Occipital lobe (tissue), 2 donors: ENCODE results near the gene SLC22A1. TPM values are rescaled to one million over a fixed set of nuclear protein-coding genes. Genes with fewer than 3 reads are reported as not detected.
"Not testable (repeated sequence)": the region's sequence is repeated elsewhere in the genome, so short reads cannot be mapped to it uniquely, and the experiment has no call there.

ENCODE experiments used
- DNase-seq: peaks from one replicate; lab custom pipeline; 2025; lab: John Stamatoyannopoulos, UW
- total RNA-seq: library from RNA; depleted of rRNA; stranded (reverse); fragments of >200 nt; gene quantifications from one replicate; pipeline ENCODE4 v1.2.3, GENCODE V29; 2014

Gene SLC22A1
- total RNA-seq, 1 donor from 2014 or later, result 1.9 TPM

DNA sequence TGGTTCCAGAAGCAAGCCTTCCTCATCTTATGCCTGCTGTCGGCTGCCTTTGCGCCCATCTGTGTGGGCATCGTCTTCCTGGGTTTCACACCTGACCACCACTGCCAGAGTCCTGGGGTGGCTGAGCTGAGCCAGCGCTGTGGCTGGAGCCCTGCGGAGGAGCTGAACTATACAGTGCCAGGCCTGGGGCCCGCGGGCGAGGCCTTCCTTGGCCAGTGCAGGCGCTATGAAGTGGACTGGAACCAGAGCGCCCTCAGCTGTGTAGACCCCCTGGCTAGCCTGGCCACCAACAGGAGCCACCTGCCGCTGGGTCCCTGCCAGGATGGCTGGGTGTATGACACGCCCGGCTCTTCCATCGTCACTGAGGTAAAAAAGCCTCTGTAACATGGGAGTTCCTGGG is 366 bp downstream of the SLC22A1 start:
- DNase-seq, result no peak

DNA sequence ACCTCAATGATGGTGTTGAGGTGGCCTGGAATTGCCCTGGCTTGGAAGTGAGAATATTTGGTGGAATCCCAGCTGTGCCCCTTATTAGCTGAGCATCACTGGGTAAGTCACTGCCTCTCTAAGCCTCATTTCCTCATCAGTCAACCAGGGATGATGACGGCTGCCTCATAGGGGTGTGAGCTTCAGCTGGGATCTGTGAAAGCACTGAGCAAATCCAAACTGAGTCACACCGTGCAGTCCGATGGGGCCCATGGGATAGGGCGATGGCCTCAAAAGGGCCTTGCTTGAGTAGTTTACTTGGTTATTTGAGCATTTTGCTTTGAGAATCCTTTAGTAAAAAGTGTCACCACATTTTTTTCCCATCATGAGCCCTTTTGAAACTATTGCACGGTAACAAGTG is 1.1 kb downstream of the SLC22A1 start:
- DNase-seq, result no peak

DNA sequence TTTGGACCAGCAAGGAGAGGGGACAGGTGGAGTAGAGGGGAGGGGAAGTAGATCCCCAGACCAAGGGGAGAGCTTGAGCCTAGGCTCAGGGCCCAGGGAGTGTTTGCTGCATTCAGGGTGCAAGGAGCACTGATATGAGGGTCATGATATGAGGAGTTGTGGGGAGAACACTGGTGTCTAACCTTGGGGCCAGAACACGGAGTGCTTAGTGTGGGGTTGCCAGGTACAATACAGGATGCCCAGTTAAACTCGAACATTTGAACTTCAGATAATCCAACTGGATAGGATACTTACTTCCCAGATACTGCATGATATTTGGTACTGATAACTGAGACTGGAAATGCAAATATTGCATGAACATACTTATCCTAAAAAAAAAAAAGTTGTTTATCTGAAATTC is 2.4 kb downstream of the SLC22A1 start:
- DNase-seq, result no peak

DNA sequence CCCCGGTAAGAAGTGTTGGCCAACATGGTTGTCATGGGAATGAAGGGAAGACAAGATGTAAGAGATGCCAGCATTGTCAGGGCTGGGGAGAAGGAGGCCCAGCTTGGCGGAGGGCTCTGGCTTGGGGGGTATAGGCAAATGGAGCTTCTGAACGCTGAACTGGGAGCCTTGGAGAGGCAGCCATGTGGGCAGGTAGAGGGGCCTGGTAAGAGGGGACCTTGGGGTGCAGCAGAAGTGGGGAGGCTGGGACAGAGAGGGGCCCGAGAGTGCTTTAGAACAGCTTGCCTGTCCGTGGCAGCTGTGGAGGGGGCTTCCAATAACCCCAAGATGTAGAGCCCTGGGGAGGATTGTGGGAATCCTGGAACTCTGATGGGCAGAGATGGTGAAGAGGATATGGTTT is 3.0 kb downstream of the SLC22A1 start:
- DNase-seq, result no peak

DNA sequence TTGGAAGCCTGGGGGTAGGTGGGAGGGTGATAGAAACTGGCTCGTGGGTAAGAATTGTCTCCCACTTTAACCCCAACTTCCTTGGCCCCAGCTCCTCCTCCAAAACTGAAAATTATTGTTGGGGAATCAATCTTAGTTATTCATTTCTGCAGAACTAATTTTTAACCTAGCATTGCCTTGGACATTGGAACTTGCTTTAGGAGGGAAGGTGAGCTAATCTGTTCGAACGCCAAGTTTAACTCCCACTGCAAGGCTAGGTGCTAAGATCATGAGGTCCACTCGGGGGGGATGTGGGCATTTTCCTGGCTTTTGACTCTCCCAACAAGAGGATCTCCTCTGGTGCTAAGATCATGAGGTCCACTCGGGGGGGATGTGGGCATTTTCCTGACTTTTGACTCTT is 3.5 kb downstream of the SLC22A1 start:
- DNase-seq, result not testable (repeated sequence)

DNA sequence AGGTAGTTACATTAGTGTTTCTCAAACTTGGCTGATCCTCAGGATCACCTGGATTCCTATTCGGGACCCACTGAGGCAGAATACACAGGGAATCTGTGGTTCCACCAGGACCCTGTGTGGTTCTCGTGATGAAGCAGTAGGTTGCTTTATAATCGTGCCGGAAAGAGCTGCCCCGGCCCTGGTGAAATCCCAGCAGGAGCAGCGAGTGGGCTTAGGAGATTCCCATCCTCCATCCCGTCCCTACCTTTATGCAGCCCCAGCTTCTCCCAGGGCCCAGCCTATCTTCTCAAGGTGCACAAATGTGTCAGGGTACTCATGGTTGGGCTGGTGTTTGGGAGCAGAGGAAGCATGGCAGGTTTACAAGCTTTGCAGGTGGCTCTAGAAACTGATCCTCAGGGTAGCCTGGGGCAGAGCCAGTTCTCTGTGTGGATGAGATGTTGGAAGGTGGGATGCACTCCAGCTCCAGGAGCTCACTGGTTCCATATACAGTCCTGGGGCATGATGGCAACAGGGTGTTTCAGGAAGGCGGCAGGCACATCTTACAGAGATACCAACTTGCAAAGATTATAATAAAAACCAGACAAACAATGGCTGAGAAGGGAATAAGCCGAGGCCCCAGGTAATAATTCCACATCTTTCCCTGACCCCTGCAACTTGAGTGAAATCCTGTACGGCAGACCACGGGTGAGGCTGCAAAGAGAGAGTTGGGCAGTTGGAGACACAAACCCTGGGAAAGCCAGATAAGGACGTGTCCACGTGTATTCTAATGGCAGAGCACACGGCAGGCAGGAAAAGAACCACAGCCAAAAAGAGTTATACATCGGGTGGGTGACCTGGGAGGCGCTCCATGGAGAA is 5.9 kb downstream of the SLC22A1 start:
- no peak for DNase-seq

DNA sequence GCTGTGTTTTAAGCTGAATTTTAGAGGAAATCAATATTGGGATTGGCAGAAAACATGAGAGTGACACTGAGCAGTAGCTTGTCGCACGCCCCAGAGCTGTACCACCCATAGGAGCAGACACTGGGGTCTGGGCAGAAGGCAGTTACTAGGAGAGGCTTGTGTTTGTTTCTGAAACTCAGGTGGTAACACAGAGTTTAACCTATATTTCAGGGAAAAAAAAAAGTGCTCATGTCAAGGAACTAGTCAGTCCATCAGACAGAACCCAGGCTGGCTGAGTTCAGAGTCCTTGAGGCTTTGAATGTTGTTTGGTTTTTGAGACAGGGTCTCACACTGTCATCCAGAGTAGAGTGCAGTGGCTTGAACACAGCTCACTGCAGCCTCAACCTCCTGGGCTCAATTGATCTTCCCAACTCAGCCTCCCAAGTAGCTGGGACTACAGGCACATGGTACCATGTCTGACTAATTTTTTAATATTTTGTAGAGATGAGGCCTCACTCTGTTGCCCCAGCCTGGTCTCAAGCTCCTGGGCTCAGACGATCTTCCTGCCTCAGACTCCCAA is 6.6 kb downstream of the SLC22A1 start:
- DNase-seq, result no peak

DNA sequence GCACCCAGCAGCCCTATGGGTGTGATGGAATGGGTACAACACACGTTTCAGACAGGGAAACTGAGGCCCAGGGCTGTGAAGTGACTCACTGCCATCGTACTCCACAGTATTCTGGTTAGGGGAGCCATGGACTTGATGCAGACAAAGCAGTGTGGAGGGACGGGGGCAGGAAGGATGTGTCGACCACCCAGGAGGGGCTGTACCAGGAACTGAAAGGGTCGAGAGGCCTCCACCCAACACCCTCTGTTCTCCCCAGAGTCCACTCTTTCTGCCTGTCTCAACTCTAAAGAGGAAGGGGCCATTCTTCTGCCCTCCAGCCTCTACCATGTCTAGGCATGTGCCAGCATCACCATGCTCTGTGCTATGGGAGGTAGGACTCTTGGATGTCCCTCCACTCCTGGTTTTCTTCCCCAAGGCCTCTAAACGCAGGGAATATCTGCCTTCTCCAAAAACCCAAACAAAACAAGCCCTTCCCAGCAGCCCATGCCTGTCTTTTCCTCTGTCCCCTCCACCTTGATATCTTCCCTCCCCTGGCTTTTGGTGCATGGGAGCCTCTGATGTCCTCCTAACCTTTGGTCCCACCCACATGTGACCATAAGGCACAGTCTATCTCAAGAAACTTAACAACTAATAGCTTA is 7.4 kb downstream of the SLC22A1 start:
- no peak for DNase-seq

DNA sequence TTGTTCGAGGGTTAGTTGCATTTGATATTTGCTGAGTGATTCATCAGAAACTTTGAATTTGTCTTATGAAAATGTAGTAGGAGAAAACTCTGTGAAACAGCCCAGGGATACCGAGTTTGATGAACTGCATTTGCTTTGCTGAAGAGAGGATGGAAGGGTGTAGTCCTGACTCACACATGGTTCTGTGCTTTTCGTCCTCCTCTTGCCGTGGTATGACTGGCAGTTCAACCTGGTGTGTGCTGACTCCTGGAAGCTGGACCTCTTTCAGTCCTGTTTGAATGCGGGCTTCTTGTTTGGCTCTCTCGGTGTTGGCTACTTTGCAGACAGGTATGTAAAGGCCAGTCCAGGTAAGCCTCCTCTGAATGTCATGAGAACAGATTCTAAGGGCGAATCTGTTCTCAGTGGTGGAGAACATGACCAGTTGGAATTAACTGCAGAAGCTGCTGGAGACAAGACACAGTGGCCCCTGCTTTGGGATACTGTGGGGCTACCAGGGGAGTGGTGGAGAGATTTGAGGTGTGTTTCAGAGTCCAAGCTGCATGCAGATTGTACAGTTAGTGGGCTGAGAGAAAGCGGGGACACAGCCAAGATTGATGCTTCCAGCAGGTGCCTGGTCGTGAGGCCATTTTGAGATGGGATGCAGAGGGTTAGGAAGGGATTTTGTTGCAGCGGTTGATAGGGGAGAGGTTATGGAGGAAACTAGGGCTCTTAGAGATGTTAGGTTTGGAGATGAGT is 8.4 kb downstream of the SLC22A1 start:
- DNase-seq, result no peak

DNA sequence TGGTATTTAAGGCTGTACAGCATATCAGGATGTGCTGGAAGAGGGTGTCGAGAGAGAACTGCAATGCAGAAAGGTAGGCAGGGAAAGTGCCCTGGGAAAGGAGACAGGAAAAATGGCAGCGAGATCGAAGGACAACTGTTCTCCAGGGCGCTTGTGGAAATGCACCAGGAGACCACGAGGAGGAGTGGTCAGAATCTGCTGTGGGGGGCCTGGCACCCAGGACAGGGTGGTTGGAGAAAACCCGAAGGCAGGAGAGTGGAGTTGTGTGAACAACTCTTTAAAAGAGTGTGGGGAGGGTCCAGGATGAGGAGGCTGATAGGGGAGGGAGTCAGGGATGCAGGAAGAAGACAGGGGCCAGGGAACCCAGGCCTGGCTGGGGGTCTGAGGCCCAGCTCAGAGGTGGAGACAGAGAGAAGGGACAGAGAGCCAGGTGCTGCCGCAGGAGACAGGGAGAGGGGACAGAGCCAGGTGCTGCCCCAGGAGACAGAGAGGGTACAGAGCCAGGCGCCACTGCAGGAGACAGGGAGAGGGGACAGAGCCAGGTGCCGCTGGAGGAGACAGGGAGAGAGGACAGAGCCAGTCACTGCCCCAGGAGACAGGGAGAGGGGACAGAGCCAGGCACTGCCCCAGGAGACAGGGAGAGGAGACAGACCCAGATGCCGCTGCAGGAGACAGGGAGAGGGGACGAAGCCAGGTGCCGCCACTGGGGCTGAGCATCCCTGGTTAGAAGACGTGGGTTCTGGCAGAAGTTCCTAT is 9.3 kb downstream of the SLC22A1 start:
- no peak for DNase-seq

DNA sequence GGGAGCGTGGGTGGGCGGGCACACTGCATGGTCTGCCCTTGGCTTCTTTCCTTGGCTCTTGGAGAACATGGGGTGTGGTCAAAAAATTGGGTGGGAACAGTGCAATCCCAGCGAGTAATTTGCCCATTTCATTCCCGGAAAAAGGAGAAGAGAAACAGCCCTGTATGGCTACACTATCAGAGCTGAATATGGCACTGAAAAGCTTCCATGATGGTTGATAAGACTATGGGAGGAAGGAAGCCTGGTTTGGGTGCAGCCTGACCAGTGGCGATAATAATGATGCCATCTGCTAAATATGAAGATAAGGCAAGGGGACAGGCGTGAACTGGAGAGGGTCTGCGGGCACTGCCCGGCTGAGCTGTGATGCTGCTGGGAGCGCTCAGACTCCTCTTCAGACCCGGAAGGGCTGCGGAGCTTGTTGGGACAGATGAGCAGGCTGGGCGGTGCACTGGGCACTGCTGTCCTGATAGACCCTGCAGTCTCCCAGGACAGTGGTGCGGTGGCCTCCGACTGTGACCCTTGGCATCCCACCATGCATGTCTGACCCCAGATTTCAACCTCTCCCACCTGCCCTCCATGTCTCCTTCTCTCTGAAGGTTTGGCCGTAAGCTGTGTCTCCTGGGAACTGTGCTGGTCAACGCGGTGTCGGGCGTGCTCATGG is 10.2 kb downstream of the SLC22A1 start:
- DNase-seq, result no peak

DNA sequence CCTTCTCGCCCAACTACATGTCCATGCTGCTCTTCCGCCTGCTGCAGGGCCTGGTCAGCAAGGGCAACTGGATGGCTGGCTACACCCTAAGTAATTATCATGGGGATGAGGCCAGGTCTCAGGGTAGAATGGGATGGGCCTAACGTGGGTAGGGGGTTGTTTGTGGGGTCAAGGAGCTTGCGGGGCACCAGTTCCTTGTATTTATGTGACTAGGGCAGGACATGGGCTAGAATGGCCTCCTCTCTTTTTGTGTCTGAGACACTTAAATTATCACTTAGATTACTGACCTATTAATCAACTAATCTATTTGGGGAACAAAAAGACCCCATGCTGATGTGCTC is 10.7 kb downstream of the SLC22A1 start:
- DNase-seq, result no peak

DNA sequence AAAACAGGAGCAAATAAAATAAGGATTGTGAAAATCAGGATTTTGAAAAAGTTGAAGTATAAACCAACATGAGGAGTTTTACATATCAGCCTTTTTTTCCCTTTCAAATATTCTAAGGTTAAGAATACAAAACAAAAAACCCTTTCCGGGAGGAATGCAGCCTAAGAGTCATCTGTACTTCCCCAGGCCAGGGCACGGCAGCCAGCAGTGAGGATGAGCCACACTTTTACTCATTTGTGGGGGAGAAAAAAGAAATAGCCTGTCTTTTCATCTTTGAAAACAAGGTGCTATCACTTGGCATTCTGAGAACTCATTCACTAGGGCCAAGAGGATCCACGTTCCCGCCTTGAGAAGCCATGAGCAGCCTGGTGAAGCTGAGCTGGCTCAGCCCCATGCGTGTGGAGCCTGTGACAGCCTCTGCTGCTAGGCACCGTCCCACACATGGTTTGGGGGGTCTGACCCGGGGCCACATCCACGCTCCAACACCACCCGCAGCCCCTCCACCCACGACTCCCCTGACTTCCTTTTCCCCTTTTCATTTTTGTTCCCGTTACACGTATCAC is 11.2 kb downstream of the SLC22A1 start:
- no peak for DNase-seq

DNA sequence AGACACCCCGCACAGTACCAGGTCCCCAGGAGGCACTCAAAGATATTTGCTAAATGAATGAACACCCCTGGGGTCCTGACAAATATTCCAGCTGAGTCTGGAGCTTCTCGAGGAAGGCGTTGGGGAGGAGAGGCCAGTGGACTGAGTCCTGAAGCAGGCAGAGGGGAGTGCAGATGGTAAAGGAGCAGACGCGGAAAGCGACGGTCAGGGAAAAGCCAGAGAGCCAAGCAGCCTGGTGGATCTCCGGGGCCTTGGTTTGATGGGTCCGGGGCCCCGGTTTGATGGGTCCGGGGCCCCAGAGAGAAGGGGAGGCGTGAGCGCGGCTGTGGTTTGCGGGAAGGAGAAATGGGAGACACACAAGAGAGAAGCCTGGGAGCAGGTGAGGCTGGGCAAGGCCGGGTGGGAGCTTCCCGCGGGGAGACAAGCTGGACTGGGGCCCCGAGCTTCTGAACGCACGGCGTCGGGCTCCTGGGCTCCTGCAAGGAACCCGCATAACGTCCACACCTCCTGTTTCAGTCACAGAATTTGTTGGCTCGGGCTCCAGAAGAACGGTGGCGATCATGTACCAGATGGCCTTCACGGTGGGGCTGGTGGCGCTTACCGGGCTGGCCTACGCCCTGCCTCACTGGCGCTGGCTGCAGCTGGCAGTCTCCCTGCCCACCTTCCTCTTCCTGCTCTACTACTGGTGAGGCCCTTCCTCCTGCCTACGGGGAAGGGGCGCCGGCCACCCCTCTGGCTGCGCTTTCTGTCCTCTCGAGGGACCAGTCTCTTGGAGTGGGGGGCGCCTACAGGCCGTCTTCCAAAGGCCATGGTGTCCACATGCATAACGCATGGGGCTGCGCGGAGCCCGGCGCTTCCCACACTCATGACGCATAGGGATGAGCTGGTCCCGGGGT is 12.1 kb downstream of the SLC22A1 start:
- DNase-seq, result no peak

DNA sequence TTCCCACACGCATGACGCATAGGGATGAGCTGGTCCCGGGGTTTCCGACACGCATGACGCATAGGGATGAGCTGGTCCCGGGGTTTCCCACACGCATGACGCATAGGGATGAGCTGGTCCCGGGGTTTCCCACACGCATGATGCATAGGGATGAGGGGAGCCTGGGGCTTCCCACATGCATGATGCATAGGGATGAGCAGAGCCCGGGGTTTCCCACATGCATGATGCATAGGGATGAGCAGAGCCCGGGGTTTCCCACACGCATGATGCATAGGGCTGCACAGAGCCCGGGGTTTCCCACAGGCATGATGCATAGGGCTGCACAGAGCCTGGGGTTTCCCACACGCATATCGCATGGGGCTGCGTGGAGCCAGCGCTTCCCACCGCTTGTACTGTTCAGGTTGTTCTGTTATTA is 12.7 kb downstream of the SLC22A1 start:
- DNase-seq, result not testable (repeated sequence)

DNA sequence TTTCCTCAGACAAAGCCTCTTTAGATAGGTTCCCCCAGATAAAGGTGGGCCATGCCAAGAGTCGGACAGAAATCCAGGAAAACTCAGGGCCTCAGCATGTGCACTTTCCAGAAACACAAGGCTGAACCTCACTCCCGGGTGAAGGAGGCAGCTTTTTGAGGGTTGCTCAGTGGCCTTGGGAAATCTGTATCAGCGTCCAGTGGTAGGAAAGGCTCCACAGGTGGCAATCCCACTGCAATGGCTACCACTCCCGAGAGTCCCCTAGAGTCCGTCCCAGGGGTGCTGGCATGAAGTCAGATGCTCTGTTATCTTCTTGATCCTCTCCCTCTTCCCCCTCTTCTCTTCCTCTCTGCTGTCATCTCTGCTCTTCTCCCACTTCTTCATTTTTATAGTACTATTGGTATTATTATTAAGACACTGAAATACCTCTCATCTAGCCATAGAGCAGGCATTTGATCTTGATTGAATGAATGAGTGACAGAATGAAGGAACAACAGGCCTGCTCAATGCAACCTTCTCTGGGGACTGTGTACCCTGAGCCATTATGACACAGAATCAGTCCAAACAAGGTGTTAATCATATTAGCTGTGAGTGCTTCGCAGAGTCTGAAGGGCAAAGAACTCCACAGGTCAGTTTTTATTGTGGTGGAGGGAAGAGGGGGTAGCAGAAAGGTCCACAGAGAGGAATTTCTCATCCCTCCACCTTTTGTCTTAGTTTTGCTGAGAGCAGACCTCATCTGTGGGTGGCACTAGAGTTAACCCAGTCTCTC is 13.3 kb downstream of the SLC22A1 start:
- no peak for DNase-seq

DNA sequence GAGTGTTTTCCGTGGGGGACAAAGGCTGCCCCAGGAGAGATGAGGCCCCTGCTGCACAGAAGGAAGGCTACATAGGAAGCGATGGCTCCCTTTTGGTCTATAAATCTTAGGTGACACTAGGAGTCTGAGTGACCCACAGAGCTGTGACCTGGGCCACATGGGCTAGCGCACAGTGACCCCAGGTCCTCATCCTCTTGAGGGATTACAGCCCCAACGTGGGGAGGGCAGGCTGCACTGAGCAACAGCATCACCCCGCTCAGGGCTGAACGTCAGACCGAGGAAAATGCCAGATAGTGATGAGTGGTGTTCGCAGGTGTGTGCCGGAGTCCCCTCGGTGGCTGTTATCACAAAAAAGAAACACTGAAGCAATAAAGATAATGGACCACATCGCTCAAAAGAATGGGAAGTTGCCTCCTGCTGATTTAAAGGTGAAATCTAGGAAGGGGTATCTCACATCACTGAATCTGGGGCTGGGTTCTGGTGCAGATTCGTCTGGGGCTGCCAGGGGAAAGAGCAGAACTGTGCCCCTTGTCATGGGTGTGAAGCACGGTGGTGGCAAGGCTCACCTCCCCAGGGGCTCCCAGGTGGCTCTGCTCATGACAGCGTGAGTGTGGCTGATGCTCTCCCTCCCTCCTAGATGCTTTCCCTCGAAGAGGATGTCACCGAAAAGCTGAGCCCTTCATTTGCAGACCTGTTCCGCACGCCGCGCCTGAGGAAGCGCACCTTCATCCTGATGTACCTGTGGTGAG is 14.5 kb downstream of the SLC22A1 start:
- DNase-seq, result no peak
